A549 treated with CpdA at 1 μM for 4 hours (cell line): ENCODE measurements around the gene MOB1B. TPM values are rescaled to one million over a fixed set of nuclear protein-coding genes. Genes with fewer than 3 reads are reported as not detected.

Experiments used
- total RNA-seq: library from RNA; stranded (reverse); fragments of 200-300 nt; extraction: Qiagen RNA extraction; gene quantifications from 5 replicates; pipeline ENCODE4 v1.2.3, GENCODE V29; 2022; ENCODE audit warnings: low read depth

MOB1B gene
- 5.3 to 9.2 TPM (median 6.2 TPM) in 5 replicates for total RNA-seq

DNA sequence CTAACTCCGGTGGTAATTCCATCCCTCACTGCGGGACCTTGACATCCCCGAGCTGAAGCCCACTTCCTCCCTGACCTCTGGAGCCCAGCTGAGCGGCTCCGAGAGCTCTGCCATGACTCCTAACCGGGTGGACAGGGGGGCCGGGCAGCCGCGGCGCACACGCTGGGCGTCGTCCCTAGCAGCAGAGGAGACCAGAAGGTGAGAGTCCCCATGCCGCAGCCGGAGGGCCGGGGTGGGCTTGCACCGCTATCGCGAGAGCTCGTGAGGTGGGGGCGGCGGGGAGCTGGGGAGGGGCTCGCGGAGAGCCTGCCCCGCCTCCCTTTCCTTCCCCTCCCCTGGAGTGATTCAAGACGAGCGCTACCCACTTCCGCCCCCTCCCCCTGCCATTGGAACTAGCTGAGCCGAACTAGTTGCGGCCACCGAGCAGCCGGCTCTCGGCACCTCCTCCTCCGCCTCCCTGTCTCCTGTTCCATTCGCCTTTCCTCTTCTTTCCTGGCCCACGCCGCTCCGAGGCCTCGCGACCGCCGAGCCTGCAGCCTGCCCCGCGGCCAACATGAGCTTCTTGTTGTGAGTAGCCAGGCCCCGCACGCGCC, at the start of gene MOB1B:
MOB1B (plus strand) TSS at position 386 of the 593 bp plus-strand sequence; CDS start at position 554, 168 bp downstream.

DNA sequence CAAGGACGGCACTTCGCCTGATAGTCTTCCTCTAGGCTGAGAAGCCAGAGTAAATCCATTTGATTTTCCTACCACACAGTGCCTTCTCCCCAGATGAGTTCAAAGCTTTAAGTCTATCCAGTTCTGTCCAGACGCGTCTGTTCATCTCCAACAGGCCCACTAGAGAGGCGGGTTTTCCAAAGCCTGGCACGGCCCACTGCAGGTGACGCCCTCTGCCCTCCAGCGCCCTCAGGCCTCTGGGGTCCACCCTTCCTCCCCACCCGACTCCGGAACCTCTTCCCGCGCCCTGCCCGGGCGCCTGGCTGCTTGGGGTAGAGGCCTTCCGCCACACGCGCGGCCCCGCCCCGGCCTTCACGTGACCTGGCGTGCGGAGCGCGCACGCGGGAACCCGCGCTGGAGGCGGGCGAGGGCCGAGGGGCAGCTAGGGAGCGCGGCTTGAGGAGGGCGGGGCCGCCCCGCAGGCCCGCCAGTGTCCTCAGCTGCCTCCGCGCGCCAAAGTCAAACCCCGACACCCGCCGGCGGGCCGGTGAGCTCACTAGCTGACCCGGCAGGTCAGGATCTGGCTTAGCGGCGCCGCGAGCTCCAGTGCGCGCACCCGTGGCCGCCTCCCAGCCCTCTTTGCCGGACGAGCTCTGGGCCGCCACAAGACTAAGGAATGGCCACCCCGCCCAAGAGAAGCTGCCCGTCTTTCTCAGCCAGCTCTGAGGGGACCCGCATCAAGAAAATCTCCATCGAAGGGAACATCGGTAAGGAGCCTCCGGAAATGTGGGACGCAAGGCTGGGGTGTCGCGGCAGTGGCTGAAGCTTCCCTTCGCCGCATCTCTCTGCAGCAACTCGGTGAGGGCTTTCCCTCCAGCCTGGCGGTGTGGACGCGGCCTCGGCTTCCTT, 91.3 kb downstream of the MOB1B start, which contains the start of gene DCK:
DCK (plus strand) TSS at position 469 of the 888 bp plus-strand sequence; CDS start at position 656, 187 bp downstream.

Other genes starting within 250 kb of the MOB1B start
- gene JCHAIN, start 235.9 kb upstream of the MOB1B start, total RNA-seq: 0.19 to 0.33 TPM in 2 of 5 replicates, not detected in the others
- gene UTP3, start 213.8 kb upstream of the MOB1B start, total RNA-seq: 33.9 to 46.1 TPM (median 37.0 TPM) in 5 replicates
- gene RUFY3, start 180.4 kb upstream of the MOB1B start, total RNA-seq: 6.8 to 9.3 TPM (median 7.3 TPM) in 5 replicates
- 78.0 to 91.8 TPM (median 82.3 TPM) in 5 replicates for gene GRSF1, start 62.5 kb upstream of the MOB1B start, total RNA-seq
- gene DCK, start 91.3 kb downstream of the MOB1B start, total RNA-seq: 16.8 to 25.3 TPM (median 18.4 TPM) in 5 replicates